OCI-LY3 (cell line): Measurements from ENCODE around the gene ZNF493.

Source experiments
- H2AFZ ChIP-seq: fragments of 200-600, 300-600 bp; shearing (Covaris generic); 2 replicates; pipeline ENCODE4 v1.6.0; 2014; ENCODE audit warnings: antibody characterized with exemption, low read depth, low read length
- H3K27ac ChIP-seq: fragments of 200-600, 300-600 bp; sonication (generic); 2 replicates; pipeline ENCODE4 v1.5.1; 2014; ENCODE audit warnings: mild to moderate bottlenecking, low read length, moderate library complexity, mixed read lengths
- H3K27me3 ChIP-seq: fragments of 200-600, 300-600 bp; sonication (generic); 2 replicates; pipeline ENCODE4 v1.6.1; 2014; ENCODE audit warnings: low read depth, low read length, mixed read lengths
- H3K36me3 ChIP-seq: fragments of 200-600, 300-600 bp; sonication (generic); replicated peaks from 2 replicates; pipeline ENCODE3; 2014; ENCODE audit warnings: low read depth, low read length, mixed read lengths
- H3K4me1 ChIP-seq: fragments of 300-600, 200-600 bp; sonication (generic); 2 replicates; pipeline ENCODE4 v1.6.1; 2014; ENCODE audit warnings: low read length, mixed read lengths
- H3K4me2 ChIP-seq: fragments of 200-600, 300-600 bp; sonication (generic); 2 replicates; pipeline ENCODE4 v1.6.1; 2014; ENCODE audit warnings: low read length, mixed read lengths
- H3K4me3 ChIP-seq: fragments of 300-600, 200-600 bp; sonication (generic); 2 replicates; pipeline ENCODE4 v1.5.1; 2014; ENCODE audit warnings: antibody characterized with exemption, mild to moderate bottlenecking, low read length, moderate library complexity
- H3K79me2 ChIP-seq: fragments of 300-600, 200-600 bp; shearing (Covaris generic); 2 replicates; pipeline ENCODE4 v1.6.1; 2014; ENCODE audit warnings: mild to moderate bottlenecking, low read length, mixed read lengths
- H3K9ac ChIP-seq: fragments of 300-600, 200-600 bp; shearing (Covaris generic); 2 replicates; pipeline ENCODE4 v1.6.0; 2014; ENCODE audit warnings: mild to moderate bottlenecking, low read length, moderate library complexity
- H3K9me3 ChIP-seq: fragments of 200-600, 300-600 bp; shearing (Covaris generic); 2 replicates; pipeline ENCODE4 v1.6.1; 2014; ENCODE audit warnings: low read length, mixed read lengths; ENCODE audit not compliant: insufficient read depth
- H4K20me1 ChIP-seq: fragments of 200-600, 300-600 bp; sonication (generic); 2 replicates; pipeline ENCODE4 v1.6.1; 2016; ENCODE audit warnings: low read length, mixed read lengths; ENCODE audit not compliant: insufficient read depth
- EZH2phosphoT487 ChIP-seq: fragments of 200-600 bp; shearing (Covaris generic); IDR thresholded peaks from 2 replicates; pipeline ENCODE4 v1.6.1; 2018; ENCODE audit warnings: antibody characterized with exemption, mixed run types, low read depth
- TF ChIP-seq, protein P1 (sequence below): fragments of 200-600, 300-600 bp; sonication (generic); IDR thresholded peaks from 2 replicates; pipeline ENCODE4 v1.5.1; 2014; ENCODE audit warnings: antibody characterized with exemption, low read length, low read depth

The ZNF493 gene

DNA sequence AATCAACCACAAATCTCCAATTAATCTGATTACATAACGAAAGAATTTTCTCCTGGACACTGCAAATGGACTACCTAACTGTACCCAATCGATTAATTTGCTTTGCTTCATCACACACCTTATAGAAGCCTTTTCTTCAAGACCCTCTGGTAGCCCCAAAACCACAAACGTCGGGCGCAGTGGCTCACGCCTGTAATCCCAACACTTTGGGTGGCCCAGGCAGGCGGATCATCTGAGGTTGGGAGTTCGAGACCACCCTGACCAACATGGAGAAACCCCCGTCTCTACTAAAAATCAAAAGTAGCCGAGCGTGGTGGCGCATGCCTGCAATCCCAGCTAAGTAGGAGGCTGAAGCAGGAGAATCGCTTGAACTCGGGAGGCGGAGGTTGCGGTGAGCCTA is 65.6 kb downstream of the ZNF493 start:
- Histone ChIP-seq H3K79me2 (no peaks in the 10 kb centered on the region), H3K36me3 (no peaks in the 10 kb centered on the region), H3K9ac (no peak overlapping the region), H3K9me3 (no peaks in the 10 kb centered on the region), H3K27me3 (no peaks in the 10 kb centered on the region), H3K4me3 (no peak overlapping the region), H4K20me1 (no peaks in the 10 kb centered on the region), H3K27ac (no peak overlapping the region), H3K4me1 (no peaks in the 10 kb centered on the region), H3K4me2 (no peak overlapping the region), H2AFZ (no peak overlapping the region)
- TF ChIP-seq, protein P1, sequence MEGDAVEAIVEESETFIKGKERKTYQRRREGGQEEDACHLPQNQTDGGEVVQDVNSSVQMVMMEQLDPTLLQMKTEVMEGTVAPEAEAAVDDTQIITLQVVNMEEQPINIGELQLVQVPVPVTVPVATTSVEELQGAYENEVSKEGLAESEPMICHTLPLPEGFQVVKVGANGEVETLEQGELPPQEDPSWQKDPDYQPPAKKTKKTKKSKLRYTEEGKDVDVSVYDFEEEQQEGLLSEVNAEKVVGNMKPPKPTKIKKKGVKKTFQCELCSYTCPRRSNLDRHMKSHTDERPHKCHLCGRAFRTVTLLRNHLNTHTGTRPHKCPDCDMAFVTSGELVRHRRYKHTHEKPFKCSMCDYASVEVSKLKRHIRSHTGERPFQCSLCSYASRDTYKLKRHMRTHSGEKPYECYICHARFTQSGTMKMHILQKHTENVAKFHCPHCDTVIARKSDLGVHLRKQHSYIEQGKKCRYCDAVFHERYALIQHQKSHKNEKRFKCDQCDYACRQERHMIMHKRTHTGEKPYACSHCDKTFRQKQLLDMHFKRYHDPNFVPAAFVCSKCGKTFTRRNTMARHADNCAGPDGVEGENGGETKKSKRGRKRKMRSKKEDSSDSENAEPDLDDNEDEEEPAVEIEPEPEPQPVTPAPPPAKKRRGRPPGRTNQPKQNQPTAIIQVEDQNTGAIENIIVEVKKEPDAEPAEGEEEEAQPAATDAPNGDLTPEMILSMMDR = no peak
- no peak for TF ChIP-seq EZH2phosphoT487

DNA sequence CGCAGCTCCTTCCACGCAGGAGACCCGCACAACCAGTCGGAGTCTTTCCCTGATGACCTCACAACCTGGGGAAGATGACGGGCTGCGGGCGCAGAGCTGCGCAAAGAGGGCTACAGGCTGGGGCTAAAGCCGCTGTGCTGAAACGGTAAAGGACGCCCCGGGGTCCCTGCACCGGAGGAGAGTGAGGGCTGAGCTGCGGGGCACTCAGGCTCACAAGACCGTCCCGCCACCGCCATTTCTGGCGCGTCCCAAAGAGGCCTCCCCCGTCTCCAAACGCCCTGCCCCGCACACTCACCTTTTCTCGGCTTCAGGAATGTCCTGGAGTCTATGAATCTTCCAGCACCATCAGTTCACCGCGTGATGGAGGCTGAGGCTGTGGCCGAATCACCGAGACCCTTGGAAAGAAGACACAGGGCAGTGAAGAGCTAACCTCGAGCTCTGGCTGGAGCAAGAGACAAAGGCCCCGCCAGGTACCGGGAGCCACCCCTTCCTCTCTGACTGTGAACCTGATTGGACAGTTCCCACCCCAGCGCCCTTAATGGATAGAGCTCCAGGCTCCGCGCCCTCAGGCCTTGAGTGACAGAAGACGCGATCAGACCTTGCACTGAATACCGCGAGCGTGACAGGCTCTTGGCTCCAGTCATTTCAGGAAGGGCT is 66.6 kb downstream of the ZNF493 start:
- H3K4me2 ChIP-seq = no peak overlapping the region
- no peaks in the 10 kb centered on the region for H3K9me3 ChIP-seq
- H3K27ac ChIP-seq = no peak overlapping the region
- H3K79me2 ChIP-seq = no peaks in the 10 kb centered on the region
- H2AFZ ChIP-seq = no peak overlapping the region
- no peak for TF ChIP-seq EZH2phosphoT487
- TF ChIP-seq, protein P1 = no peak
- H3K4me3 ChIP-seq = no peak overlapping the region
- H3K27me3 ChIP-seq = no peaks in the 10 kb centered on the region
- H3K36me3 ChIP-seq = no peaks in the 10 kb centered on the region
- H4K20me1 ChIP-seq = no peaks in the 10 kb centered on the region
- H3K9ac ChIP-seq = no peak overlapping the region
- H3K4me1 ChIP-seq = no peaks in the 10 kb centered on the region

DNA sequence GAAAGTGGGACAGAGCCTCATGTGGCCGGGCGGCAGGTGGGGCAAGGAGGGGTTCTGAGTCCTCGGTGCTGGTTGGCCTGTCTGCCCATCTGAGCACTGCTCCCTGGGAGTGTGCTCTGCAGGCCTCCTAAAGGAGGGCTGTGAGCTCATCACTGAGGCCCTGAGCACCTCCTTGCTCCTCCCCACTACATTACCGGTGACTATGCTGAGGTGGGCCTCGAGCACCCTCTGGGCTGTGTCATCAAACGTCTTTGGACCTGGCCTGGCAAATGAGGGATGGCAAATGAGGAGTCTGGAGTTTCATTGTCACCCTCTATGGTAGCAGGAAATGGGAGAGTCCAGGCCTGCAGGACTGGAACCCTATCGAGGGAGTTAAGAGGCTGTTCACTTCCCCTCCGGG is 69.7 kb downstream of the ZNF493 start:
- Histone ChIP-seq H3K36me3 (no peaks in the 10 kb centered on the region), H4K20me1 (no peaks in the 10 kb centered on the region), H3K4me1 (no peaks in the 10 kb centered on the region), H3K27ac (no peak overlapping the region), H3K27me3 (no peaks in the 10 kb centered on the region), H3K79me2 (no peaks in the 10 kb centered on the region), H3K4me3 (no peak overlapping the region), H3K9me3 (no peaks in the 10 kb centered on the region), H3K9ac (no peak overlapping the region), H3K4me2 (no peak overlapping the region), H2AFZ (no peak overlapping the region)
- TF ChIP-seq EZH2phosphoT487 = no peak
- TF ChIP-seq, protein P1 = no peak

DNA sequence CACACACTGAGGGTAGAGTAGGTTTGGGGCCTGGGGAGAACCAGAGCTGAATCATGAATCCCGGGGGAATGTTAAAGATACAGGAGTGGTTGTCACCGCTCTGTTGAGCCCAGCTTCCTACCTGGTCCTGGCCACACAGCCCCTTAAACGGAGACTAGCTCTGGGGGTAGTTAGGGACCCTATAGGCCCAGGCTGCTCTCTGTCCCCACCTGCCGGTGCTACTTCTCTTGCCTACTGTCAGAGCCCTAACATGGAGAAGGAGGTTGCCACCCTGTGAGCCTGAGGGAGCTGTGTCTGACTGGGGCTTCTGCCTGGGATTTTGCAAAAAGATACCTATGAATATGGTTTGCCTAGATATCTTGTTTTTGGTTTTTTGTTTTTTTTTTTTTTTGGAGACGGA is 71.9 kb downstream of the ZNF493 start:
- H3K4me1 ChIP-seq = no peaks in the 10 kb centered on the region
- no peaks in the 10 kb centered on the region for H3K27me3 ChIP-seq
- H3K9me3 ChIP-seq = no peaks in the 10 kb centered on the region
- H3K4me3 ChIP-seq = no peak overlapping the region
- no peaks in the 10 kb centered on the region for H3K79me2 ChIP-seq
- no peak overlapping the region for H3K4me2 ChIP-seq
- no peak for TF ChIP-seq EZH2phosphoT487
- TF ChIP-seq, protein P1 = no peak
- no peak overlapping the region for H2AFZ ChIP-seq
- no peaks in the 10 kb centered on the region for H3K36me3 ChIP-seq
- no peak overlapping the region for H3K27ac ChIP-seq
- no peak overlapping the region for H3K9ac ChIP-seq
- H4K20me1 ChIP-seq = no peaks in the 10 kb centered on the region
